Right lobe of liver (tissue), 4 donors: ENCODE measurements around the gene HS3ST2.

Experiments used
- POLR2A ChIP-seq: fragments of 450-650 bp; IDR thresholded peaks from one replicate; pipeline ENCODE4 v1.6.1; 2017; ENCODE audit warnings: antibody characterized with exemption, mild to moderate bottlenecking
- TF ChIP-seq, protein P1 (sequence below), 4 donors: fragments of 200-600 bp in 3 of 4; fragments of 450-650 bp in 1 of 4; IDR thresholded peaks; one replicate each; pipeline versions ENCODE4 v1.5.1 to v1.8.0; 2016 to 2022; ENCODE audit warnings: antibody characterized with exemption in 4 of 4, mild to moderate bottlenecking in 2 of 4
- donor health status: DM: no; HTN: no; CAD: no.
- donor health status: DM: no; HTN: no; CAD: no.
- donor health status: DM: no; HTN: yes; CAD: no.

DNA sequence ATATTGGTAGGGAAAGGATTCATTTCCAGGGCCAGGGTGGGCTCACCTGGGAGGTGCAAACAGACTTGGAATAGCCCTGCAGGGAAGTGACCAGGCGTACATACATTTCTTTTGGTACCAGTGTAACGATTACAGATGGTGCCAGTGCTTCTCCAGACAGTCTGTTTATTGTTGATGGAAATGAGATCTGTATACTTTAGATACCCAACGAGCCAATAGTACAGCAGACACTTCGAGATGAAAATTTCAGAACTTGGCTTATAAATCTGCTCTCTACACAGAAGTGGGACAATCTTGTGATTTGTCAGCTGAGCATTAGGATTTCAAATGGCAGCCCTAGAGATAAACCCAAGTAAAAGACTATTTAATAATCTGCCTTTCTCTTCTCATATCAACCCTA is 57.9 kb downstream of the HS3ST2 start:
- TF ChIP-seq, protein P1, sequence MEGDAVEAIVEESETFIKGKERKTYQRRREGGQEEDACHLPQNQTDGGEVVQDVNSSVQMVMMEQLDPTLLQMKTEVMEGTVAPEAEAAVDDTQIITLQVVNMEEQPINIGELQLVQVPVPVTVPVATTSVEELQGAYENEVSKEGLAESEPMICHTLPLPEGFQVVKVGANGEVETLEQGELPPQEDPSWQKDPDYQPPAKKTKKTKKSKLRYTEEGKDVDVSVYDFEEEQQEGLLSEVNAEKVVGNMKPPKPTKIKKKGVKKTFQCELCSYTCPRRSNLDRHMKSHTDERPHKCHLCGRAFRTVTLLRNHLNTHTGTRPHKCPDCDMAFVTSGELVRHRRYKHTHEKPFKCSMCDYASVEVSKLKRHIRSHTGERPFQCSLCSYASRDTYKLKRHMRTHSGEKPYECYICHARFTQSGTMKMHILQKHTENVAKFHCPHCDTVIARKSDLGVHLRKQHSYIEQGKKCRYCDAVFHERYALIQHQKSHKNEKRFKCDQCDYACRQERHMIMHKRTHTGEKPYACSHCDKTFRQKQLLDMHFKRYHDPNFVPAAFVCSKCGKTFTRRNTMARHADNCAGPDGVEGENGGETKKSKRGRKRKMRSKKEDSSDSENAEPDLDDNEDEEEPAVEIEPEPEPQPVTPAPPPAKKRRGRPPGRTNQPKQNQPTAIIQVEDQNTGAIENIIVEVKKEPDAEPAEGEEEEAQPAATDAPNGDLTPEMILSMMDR (IDR thresholded peaks at IDR 0.05) = no peak
- TF ChIP-seq POLR2A = no peak
